HepG2 (cell line): ENCODE measurements around the gene LRRC17. TPM values are rescaled to one million over a fixed set of nuclear protein-coding genes. Genes with fewer than 3 reads are reported as not detected.

Source experiments
- ATAC-seq: fragments of 200-7000 bp; cut with Tn5 transposase; 3 replicates; pipeline ENCODE4 v1.9.1; 2020; ENCODE audit warnings: mild to moderate bottlenecking, moderate library complexity
- BruUV-seq: library from RNA; stranded (reverse); fragments of 400-500 nt; replicated peaks from 2 replicates; lab custom pipeline; 2021; lab: Mats Ljungman, UMichigan
- CTCF ChIA-PET: fragments of 300-600 bp; formaldehyde crosslinking; extraction: SDS; loops from one replicate; lab custom pipeline; 2021; ENCODE audit warnings: low total read pairs, inconsistent platforms, low intra/inter-chr PET ratio; lab: Yijun Ruan, JAX
- POLR2A ChIA-PET: fragments of 350-600 bp; sonication (Branson Sonifier 250); formaldehyde crosslinking; loops from one replicate; lab custom pipeline; 2020; ENCODE audit warnings: antibody characterized with exemption, inconsistent platforms; lab: Yijun Ruan, JAX
- DNase-seq: peaks from one replicate; pipeline ENCODE4 v3.0.0-alpha.2; 2015; ENCODE audit warnings: low spot score
- FAIRE-seq: peaks from 3 replicates; lab custom pipeline; 2011; peaks lifted over from hg19 to GRCh38; lab: Jason Lieb, UNC
- H2AFZ ChIP-seq: one replicate; pipeline ENCODE4 v1.6.1; 2011; ENCODE audit warnings: low read length, inconsistent platforms
- H3K27ac ChIP-seq: fragments of 300-600 bp; 3 replicates; pipeline ENCODE4 v1.8.0; 2011; ENCODE audit warnings: mixed run types, mild to moderate bottlenecking, mixed read lengths, low read length, inconsistent platforms; ENCODE audit not compliant: insufficient read depth; ENCODE audit errors: extremely low read length
- H3K27me3 ChIP-seq, 2 experiments: fragments of 200-600 bp in 1 of 2; 2 replicates in 1 of 2; 3 replicates in 1 of 2; pipeline versions ENCODE4 v1.6.0 to v1.8.0; 2011; ENCODE audit warnings: low read length in 2 of 2, mild to moderate bottlenecking in 2 of 2, moderate library complexity in 2 of 2, inconsistent platforms in 1 of 2; ENCODE audit not compliant: insufficient read depth in 2 of 2, control insufficient read depth in 1 of 2
- H3K36me3 ChIP-seq, 2 experiments: fragments of 200-600 bp in 1 of 2; replicated peaks in 1 of 2; 2 replicates in 1 of 2; 3 replicates in 1 of 2; pipeline versions ENCODE4 v1.5.1 to v1.8.0; 2011; ENCODE audit warnings: low read length in 2 of 2, inconsistent platforms in 1 of 2; ENCODE audit not compliant: insufficient read depth in 2 of 2, control insufficient read depth in 1 of 2
- H3K4me1 ChIP-seq: 2 replicates; pipeline ENCODE4 v1.5.1; 2012; ENCODE audit warnings: low read length, inconsistent platforms; ENCODE audit not compliant: insufficient read depth
- H3K4me2 ChIP-seq: 2 replicates; pipeline ENCODE4 v1.6.0; 2011; ENCODE audit warnings: low read depth, low read length, inconsistent platforms
- H3K4me3 ChIP-seq, 3 experiments: fragments of 200-600 bp in 1 of 3; sonication (generic), shearing (Covaris generic) in 1 of 3; replicated peaks in 1 of 3; 2 replicates each; pipeline ENCODE4 v1.5.1; 2011 to 2016; ENCODE audit warnings: low read length in 3 of 3, inconsistent platforms in 2 of 3, low read depth in 2 of 3, mild to moderate bottlenecking in 2 of 3, control low read depth in 1 of 3, mixed read lengths in 1 of 3; ENCODE audit not compliant: insufficient read depth in 1 of 3
- H3K79me2 ChIP-seq: one replicate; pipeline ENCODE4 v1.6.1; 2011; ENCODE audit warnings: low read length, inconsistent platforms; ENCODE audit not compliant: insufficient read depth
- H3K9ac ChIP-seq: 2 replicates; pipeline ENCODE4 v1.6.0; 2011; ENCODE audit warnings: mild to moderate bottlenecking, low read depth, low read length, inconsistent platforms; ENCODE audit not compliant: insufficient read depth
- H3K9me3 ChIP-seq: 2 replicates; pipeline ENCODE4 v1.5.1; 2012; ENCODE audit warnings: mild to moderate bottlenecking, low read length
- H4K20me1 ChIP-seq: 2 replicates; pipeline ENCODE4 v1.6.0; 2011; ENCODE audit warnings: inconsistent platforms, mild to moderate bottlenecking, low read length, moderate library complexity; ENCODE audit not compliant: insufficient read depth
- ADNP ChIP-seq: sonication (generic); formaldehyde crosslinking; IDR thresholded peaks from 2 replicates; pipeline ENCODE4 v1.4.0; 2020; ENCODE audit warnings: missing genetic modification reagents
- CCAR2 ChIP-seq: fragments of 200-400 bp; formaldehyde crosslinking; optimal IDR thresholded peaks from 2 replicates; pipeline ENCODE3; 2018; ENCODE audit warnings: low read depth, mild to moderate bottlenecking, low read length, moderate library complexity
- DZIP1 ChIP-seq: sonication (generic); formaldehyde crosslinking; IDR thresholded peaks from 2 replicates; pipeline ENCODE4 v1.5.0; 2020; ENCODE audit warnings: mild to moderate bottlenecking, missing genetic modification reagents
- FOSL2 ChIP-seq: sonication (generic); formaldehyde crosslinking; IDR thresholded peaks from 2 replicates; pipeline ENCODE4 v1.4.0; 2020; ENCODE audit warnings: missing genetic modification reagents
- FOXC1 ChIP-seq: sonication (generic); formaldehyde crosslinking; IDR thresholded peaks from 2 replicates; pipeline ENCODE4 v1.8.0; 2022; ENCODE audit warnings: mild to moderate bottlenecking, missing genetic modification reagents, borderline replicate concordance
- HNF4A ChIP-seq: sonication (generic); formaldehyde crosslinking; IDR thresholded peaks from 2 replicates; pipeline ENCODE4 v1.4.0; 2020; ENCODE audit warnings: missing genetic modification reagents
- IKZF1 ChIP-seq: fragments of 450-650 bp; IDR thresholded peaks from 2 replicates; pipeline ENCODE4 v1.7.1; 2016
- LCORL ChIP-seq, 2 experiments: fragments of 450-650 bp in 1 of 2; sonication (generic) in 1 of 2; formaldehyde crosslinking in 1 of 2; IDR thresholded peaks; 2 replicates each; pipeline versions ENCODE4 v1.5.0 to v1.6.1; 2017 to 2020; ENCODE audit warnings: antibody characterized with exemption in 1 of 2, missing genetic modification reagents in 1 of 2
- SIX1 ChIP-seq: sonication (generic); formaldehyde crosslinking; IDR thresholded peaks from 2 replicates; pipeline ENCODE4 v1.4.0; 2020; ENCODE audit warnings: missing genetic modification reagents, borderline replicate concordance
- ZNF264 ChIP-seq: sonication (generic); formaldehyde crosslinking; IDR thresholded peaks from 2 replicates; pipeline ENCODE4 v1.4.0; 2020; ENCODE audit warnings: missing genetic modification reagents
- ZNF33B ChIP-seq: sonication (generic); formaldehyde crosslinking; IDR thresholded peaks from 2 replicates; pipeline ENCODE4 v1.5.1; 2020; ENCODE audit warnings: mild to moderate bottlenecking, missing genetic modification reagents
- ZNF609 ChIP-seq: sonication (generic); formaldehyde crosslinking; IDR thresholded peaks from 2 replicates; pipeline ENCODE4 v1.4.0; 2020; ENCODE audit warnings: mild to moderate bottlenecking, missing genetic modification reagents, borderline replicate concordance
- ZNF652 ChIP-seq: IDR thresholded peaks from 2 replicates; pipeline ENCODE4 v1.6.1; 2016; ENCODE audit warnings: low read depth, borderline replicate concordance
- WGBS: methylation state at CpG from one replicate; pipeline ENCODE4 v1.1.6; 2017; ENCODE audit warnings: low lambda C conversion rate; 5-methylcytosine and 5-hydroxymethylcytosine counted together
- in situ Hi-C: cut with HindIII; loops from 2 replicates; pipeline ENCODE4 v1.10.0; 2017; ENCODE audit warnings: low pct_unique_long_range_greater_than_20kb; ENCODE audit not compliant: extremely low pct_ligation_motif_present
- intact Hi-C: fragments of 100-400 bp; cut with micrococcal nuclease; formaldehyde crosslinking; loops from one replicate; pipeline ENCODE4 v1.10.0; 2022; ENCODE audit not compliant: unreplicated experiment
- polyA plus RNA-seq, 8 experiments: library from polyadenylated mRNA; depleted of rRNA in 3 of 8; stranded (reverse) in 7 of 8; unstranded in 1 of 8; fragments of >200 nt; fragmentation: Illumina TruSeq in 4 of 8; extraction: Trizol in 4 of 8; gene quantifications; 2 replicates each; pipeline versions ENCODE4 v1.2.1 to v1.2.3, GENCODE V29; 2011 to 2016; ENCODE audit warnings: low read depth in 4 of 8, missing spikeins in 1 of 8, mixed read lengths in 1 of 8; ENCODE audit not compliant: insufficient read depth in 1 of 8
- total RNA-seq, 5 experiments: library from RNA; depleted of rRNA; stranded (reverse); fragments of >200 nt; fragmentation: Illumina TruSeq; extraction: Trizol; gene quantifications; 2 replicates each; pipeline ENCODE4 v1.2.3, GENCODE V29; 2016; ENCODE audit warnings: low read depth in 1 of 5

Gene LRRC17
- total and polyA plus RNA-seq, 2 of the 13 experiments (the other 11 are each of a cell fraction or from before 2014, with no cell fraction given): 0.20 to 0.66 TPM

- Histone ChIP-seq H3K36me3 (no peaks in the 10 kb centered on the region), H2AFZ (no peak overlapping the region), H3K4me2 (peak overlapping the region; percentile 7; the same call in 1 of the 2 replicates), H3K79me2 (no peaks in the 10 kb centered on the region), H3K4me3 (no peak overlapping the region), H3K9me3 (no peaks in the 10 kb centered on the region), H3K9ac (no peak overlapping the region), H4K20me1 (no peaks in the 10 kb centered on the region), H3K27me3 (no peaks in the 10 kb centered on the region; a peak in 1 of 5 replicates), H3K27ac (no peak overlapping the region), H3K4me1 (no peaks in the 10 kb centered on the region)
- TF ChIP-seq FOXC1 (no peak), FOSL2 (CRISPR knock-in tag) (peak; percentile 37; the same call in 1 of the 2 replicates), IKZF1 (no peak)
- ChIA-PET POLR2A (no interaction called here), CTCF (no interaction called here)
- in situ Hi-C loops: no loop called here
- intact Hi-C loops: no loop called here
- WGBS: 34% methylated on average over 6 of the region's 6 CpGs
- DNase-seq (no peak), FAIRE-seq (no peak), ATAC-seq (no peak)
- no TSS peak for BruUV-seq
Observed at GRCh38 chr7:102978284-102978683, 65.5 kb downstream of the LRRC17 start.

- no peak for FAIRE-seq
- Histone ChIP-seq H3K79me2 (no peaks in the 10 kb centered on the region), H4K20me1 (no peaks in the 10 kb centered on the region), H3K27ac (no peak overlapping the region), H3K4me3 (no peak overlapping the region), H2AFZ (no peak overlapping the region), H3K27me3 (no peaks in the 10 kb centered on the region; a peak in 1 of 5 replicates), H3K9ac (no peak overlapping the region), H3K36me3 (no peaks in the 10 kb centered on the region), H3K4me1 (no peaks in the 10 kb centered on the region), H3K4me2 (no peak overlapping the region), H3K9me3 (no peaks in the 10 kb centered on the region)
- ATAC-seq: no peak
- no TSS peak for BruUV-seq
- ChIA-PET POLR2A (no interaction called here), CTCF (no interaction called here)
- in situ Hi-C loops (no loop called here), intact Hi-C loops (loop anchor here (1.0 kb wide), 1 partner anchor 28 kb away; no protein-coding TSS in a partner anchor)
- DNase-seq: no peak
- TF ChIP-seq ADNP (CRISPR knock-in tag) (no peak), SIX1 (CRISPR knock-in tag) (no peak), ZNF609 (CRISPR knock-in tag) (no peak), LCORL (IDR thresholded peaks at IDR 0.05) (no peak), LCORL (CRISPR knock-in tag; IDR thresholded peaks at IDR 0.05) (no peak), ZNF264 (CRISPR knock-in tag) (no peak), DZIP1 (CRISPR knock-in tag) (no peak), CCAR2 (no peak), ZNF652 (CRISPR knock-in tag) (no peak), ZNF33B (CRISPR knock-in tag) (no peak), HNF4A (CRISPR knock-in tag) (no peak)
Observed at GRCh38 chr7:102979670-102980069, 66.9 kb downstream of the LRRC17 start.
